GM23338 (cell line): ENCODE measurements around the gene OR2L2. TPM values are rescaled to one million over a fixed set of nuclear protein-coding genes. Genes with fewer than 3 reads are reported as not detected.

ENCODE experiments used
- ATAC-seq: fragments of 200-7000 bp; cut with Tn5 transposase; 3 replicates; pipeline ENCODE4 v1.9.1; 2020
- DNase-seq: peaks from one replicate; pipeline ENCODE4 v3.0.0-alpha.2; 2015; ENCODE audit warnings: low spot score
- H2AFZ ChIP-seq: fragments of 200-600 bp; sonication (generic); 2 replicates; pipeline ENCODE4 v1.8.0; 2016; ENCODE audit warnings: antibody characterized with exemption, mild to moderate bottlenecking, moderate library complexity
- H3F3A ChIP-seq: fragments of 200-600 bp; sonication (generic); replicated peaks from 2 replicates; pipeline ENCODE4 v1.8.0; 2017; ENCODE audit warnings: antibody characterized with exemption, mixed run types, low read depth
- H3K27ac ChIP-seq: fragments of 200-600 bp; sonication (generic); 2 replicates; pipeline ENCODE4 v1.6.1; 2016; ENCODE audit warnings: low read depth
- H3K27me3 ChIP-seq: fragments of 200-600 bp; sonication (generic); 2 replicates; pipeline ENCODE4 v1.8.0; 2016; ENCODE audit warnings: mild to moderate bottlenecking, mixed run types, moderate library complexity; ENCODE audit not compliant: insufficient read depth
- H3K36me3 ChIP-seq: fragments of 200-600 bp; sonication (generic); 2 replicates; pipeline ENCODE4 v1.8.0; 2016; ENCODE audit warnings: mild to moderate bottlenecking; ENCODE audit not compliant: insufficient read depth
- H3K4me1 ChIP-seq: fragments of 200-600 bp; sonication (generic); 2 replicates; pipeline ENCODE4 v1.8.0; 2016; ENCODE audit warnings: mild to moderate bottlenecking, moderate library complexity; ENCODE audit not compliant: insufficient read depth
- H3K4me2 ChIP-seq: fragments of 200-600 bp; sonication (generic); 2 replicates; pipeline ENCODE4 v1.7.1; 2017; ENCODE audit warnings: mixed run types
- H3K4me3 ChIP-seq: fragments of 200-600 bp; sonication (generic); 2 replicates; pipeline ENCODE4 v1.6.1; 2016; ENCODE audit warnings: mixed run types
- H3K79me2 ChIP-seq: fragments of 200-600 bp; sonication (generic); replicated peaks from 2 replicates; pipeline ENCODE4 v1.8.0; 2017; ENCODE audit warnings: mild to moderate bottlenecking; ENCODE audit not compliant: insufficient read depth
- H3K9me2 ChIP-seq: fragments of 200-600 bp; sonication (generic); 2 replicates; pipeline ENCODE4 v1.8.0; 2017; ENCODE audit not compliant: insufficient read depth
- H4K20me1 ChIP-seq: fragments of 200-600 bp; sonication (generic); replicated peaks from 2 replicates; pipeline ENCODE4 v1.8.0; 2017; ENCODE audit warnings: mild to moderate bottlenecking; ENCODE audit not compliant: insufficient read depth
- H3K27ac Mint-ChIP-seq: 2 replicates; pipeline ENCODE4 v1.8.0; 2020; ENCODE audit warnings: inconsistent platforms, mild to moderate bottlenecking, moderate library complexity, mixed read lengths
- H3K27me3 Mint-ChIP-seq: 3 replicates; pipeline ENCODE4 v1.8.0; 2022; ENCODE audit warnings: low read depth, mild to moderate bottlenecking, moderate library complexity, mixed read lengths, inconsistent platforms; ENCODE audit not compliant: insufficient read depth, poor library complexity
- H3K36me3 Mint-ChIP-seq: 3 replicates; pipeline ENCODE4 v1.8.0; 2021; ENCODE audit warnings: low read depth, mild to moderate bottlenecking, inconsistent platforms, moderate library complexity, mixed read lengths
- H3K4me1 Mint-ChIP-seq: 3 replicates; pipeline ENCODE4 v1.8.0; 2020; ENCODE audit warnings: mild to moderate bottlenecking, inconsistent platforms, mixed read lengths
- H3K4me3 Mint-ChIP-seq: 3 replicates; pipeline ENCODE4 v1.8.0; 2021; ENCODE audit warnings: moderate library complexity, mild to moderate bottlenecking, inconsistent platforms, mixed read lengths
- H3K9me3 Mint-ChIP-seq: 3 replicates; pipeline ENCODE4 v1.8.0; 2020; ENCODE audit warnings: moderate library complexity, mild to moderate bottlenecking, inconsistent platforms, mixed read lengths
- CREB1 ChIP-seq: fragments of 250-450 bp; sonication (Bioruptor Pico); IDR thresholded peaks from 2 replicates; pipeline ENCODE4 v1.5.0; 2020; ENCODE audit warnings: low read depth, mild to moderate bottlenecking, moderate library complexity
- CTCF ChIP-seq, 2 experiments: fragments of 200-600 bp in 1 of 2; sonication (generic) in 1 of 2; conservative IDR thresholded peaks; 2 replicates each; pipeline versions ENCODE4 v1.5.1 to v1.6.1; 2016 to 2017; ENCODE audit warnings: antibody characterized with exemption in 2 of 2, low read depth in 2 of 2, mild to moderate bottlenecking in 2 of 2, moderate library complexity in 1 of 2
- ETS1 ChIP-seq: IDR thresholded peaks from 2 replicates; pipeline ENCODE4 v1.6.1; 2016; ENCODE audit warnings: antibody characterized with exemption
- EZH2 ChIP-seq: fragments of 200-600 bp; sonication (generic); IDR thresholded peaks from one replicate; pipeline ENCODE4 v1.8.0; 2017; ENCODE audit warnings: antibody characterized with exemption, mild to moderate bottlenecking, low read depth; ENCODE audit not compliant: unreplicated experiment
- EZH2phosphoT487 ChIP-seq: fragments of 200-600 bp; sonication (generic); IDR thresholded peaks from one replicate; pipeline ENCODE4 v1.8.1; 2018; ENCODE audit warnings: antibody characterized with exemption; ENCODE audit not compliant: unreplicated experiment
- JUNB ChIP-seq: IDR thresholded peaks from one replicate; pipeline ENCODE4 v1.6.1; 2016; ENCODE audit warnings: antibody characterized with exemption; ENCODE audit not compliant: unreplicated experiment
- NANOG ChIP-seq: IDR thresholded peaks from 2 replicates; pipeline ENCODE4 v1.6.1; 2016; ENCODE audit warnings: antibody characterized with exemption, borderline replicate concordance
- POLR2AphosphoS5 ChIP-seq: IDR thresholded peaks from 2 replicates; pipeline ENCODE4 v1.6.1; 2016; ENCODE audit warnings: antibody characterized with exemption, low read depth
- REST ChIP-seq: IDR thresholded peaks from one replicate; pipeline ENCODE4 v1.6.1; 2018; ENCODE audit warnings: antibody characterized with exemption; ENCODE audit not compliant: unreplicated experiment
- STAT1 ChIP-seq: IDR thresholded peaks from one replicate; pipeline ENCODE4 v1.6.1; 2016; ENCODE audit warnings: antibody characterized with exemption; ENCODE audit not compliant: unreplicated experiment
- ZNF114 ChIP-seq: fragments of 250-450 bp; sonication (Bioruptor Pico); IDR thresholded peaks from 2 replicates; pipeline ENCODE4 v1.5.0; 2020; ENCODE audit warnings: mild to moderate bottlenecking, moderate library complexity
- ZNF331 ChIP-seq: fragments of 250-450 bp; sonication (Bioruptor Pico); IDR thresholded peaks from 2 replicates; pipeline ENCODE4 v1.5.0; 2020; ENCODE audit warnings: low read depth, mild to moderate bottlenecking, moderate library complexity
- ZNF462 ChIP-seq: fragments of 250-450 bp; sonication (Bioruptor Pico); IDR thresholded peaks from 2 replicates; pipeline ENCODE4 v1.5.0; 2020; ENCODE audit warnings: mild to moderate bottlenecking, moderate library complexity
- polyA plus RNA-seq: library from polyadenylated mRNA; unstranded; fragments of >200 nt; fragmentation: Nextera tagmentation; extraction: Ambion mirVana; gene quantifications from 2 replicates; pipeline ENCODE4 v1.2.1, GENCODE V29; 2016
- total RNA-seq: library from RNA; depleted of rRNA; stranded (reverse); fragments of >200 nt; shearing (Covaris generic); gene quantifications from 2 replicates; pipeline ENCODE4 v1.2.3, GENCODE V29; 2014

The OR2L2 gene
- total and polyA plus RNA-seq, 2 experiments from 2014 or later: 0.06 to 0.07 TPM

- no peaks in the 10 kb centered on the region for H3K36me3 ChIP-seq
- H3K4me1 ChIP-seq: no peaks in the 10 kb centered on the region
- H3K4me3 ChIP-seq: no peak within 1 kb of the TSS
- DNase-seq (no peak), ATAC-seq (no peak)
- H3K27ac ChIP-seq: no peak within 1 kb of the TSS
- Mint-ChIP-seq H3K27ac (no peak within 1 kb of the TSS), H3K4me3 (no peak within 1 kb of the TSS), H3K36me3 (peaks cover 12% of the 10 kb centered on the region), H3K4me1 (no peaks in the 10 kb centered on the region), H3K9me3 (peaks cover 84% of the 10 kb centered on the region), H3K27me3 (no peaks in the 10 kb centered on the region)
- H3K9me2 ChIP-seq: no peaks in the 10 kb centered on the region
- H3F3A ChIP-seq: no peaks in the 10 kb centered on the region
- no peaks in the 10 kb centered on the region for H3K79me2 ChIP-seq
- TF ChIP-seq REST: no peak
- TF ChIP-seq ETS1: no peak
- TF ChIP-seq NANOG: no peak
- no peak for TF ChIP-seq POLR2AphosphoS5
- no peak for TF ChIP-seq STAT1
- no peak for TF ChIP-seq EZH2
- TF ChIP-seq ZNF331 (CRISPR knock-in tag): no peak
- no peak for TF ChIP-seq CREB1 (CRISPR knock-in tag)
- no peak for TF ChIP-seq ZNF462 (CRISPR knock-in tag)
- TF ChIP-seq CTCF (conservative IDR thresholded peaks at IDR 0.05; ENCODE audit: low read depth in 2 of 2): no peak
- no peak for TF ChIP-seq JUNB
- TF ChIP-seq ZNF114: no peak
- TF ChIP-seq EZH2phosphoT487: no peak
- no peak within 1 kb of the TSS for H3K4me2 ChIP-seq
- no peaks in the 10 kb centered on the region for H3K27me3 ChIP-seq
- H4K20me1 ChIP-seq: no peaks in the 10 kb centered on the region
- no peak within 1 kb of the TSS for H2AFZ ChIP-seq
These were observed 16.6 kb upstream of the OR2L2 start, which contains the start of gene OR2L5 for GRCh38 chr1:248013229-248013710. OR2L5 (plus strand) TSS chr1:248013660; CDS start chr1:248021948, 8,288 bp downstream.
